22Rv1 (cell line): Measurements from ENCODE around the gene PPP1R37.

Experiments used
- ZFX ChIP-seq: fragments of 450-650 bp; IDR thresholded peaks from 2 replicates; pipeline ENCODE4 v1.6.1; 2017; ENCODE audit warnings: antibody characterized with exemption, borderline replicate concordance
- TF ChIP-seq, protein P1 (sequence below): fragments of 450-650 bp; IDR thresholded peaks from 2 replicates; pipeline ENCODE4 v1.5.1; 2017; ENCODE audit warnings: mild to moderate bottlenecking

DNA sequence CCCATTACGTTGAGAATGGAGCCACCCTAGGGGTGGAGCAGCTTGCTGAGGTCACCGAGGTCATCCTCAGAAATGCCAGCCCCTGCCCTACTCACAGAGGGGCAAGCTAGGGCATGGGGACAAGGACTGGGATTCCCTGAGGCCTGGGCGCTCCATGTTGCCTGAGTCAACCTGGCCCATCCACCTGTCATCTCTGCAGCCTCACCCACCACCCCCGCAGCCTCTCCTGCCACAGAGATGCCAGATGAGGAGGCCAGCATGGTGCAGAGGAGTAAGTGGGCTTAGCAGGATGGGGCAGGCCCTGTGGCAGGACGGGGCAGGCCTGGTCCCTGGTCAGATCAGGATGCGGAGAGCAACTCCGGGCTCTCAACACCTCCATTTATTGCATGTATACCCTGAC lies 58.3 kb downstream of the PPP1R37 start:
- TF ChIP-seq, protein P1, sequence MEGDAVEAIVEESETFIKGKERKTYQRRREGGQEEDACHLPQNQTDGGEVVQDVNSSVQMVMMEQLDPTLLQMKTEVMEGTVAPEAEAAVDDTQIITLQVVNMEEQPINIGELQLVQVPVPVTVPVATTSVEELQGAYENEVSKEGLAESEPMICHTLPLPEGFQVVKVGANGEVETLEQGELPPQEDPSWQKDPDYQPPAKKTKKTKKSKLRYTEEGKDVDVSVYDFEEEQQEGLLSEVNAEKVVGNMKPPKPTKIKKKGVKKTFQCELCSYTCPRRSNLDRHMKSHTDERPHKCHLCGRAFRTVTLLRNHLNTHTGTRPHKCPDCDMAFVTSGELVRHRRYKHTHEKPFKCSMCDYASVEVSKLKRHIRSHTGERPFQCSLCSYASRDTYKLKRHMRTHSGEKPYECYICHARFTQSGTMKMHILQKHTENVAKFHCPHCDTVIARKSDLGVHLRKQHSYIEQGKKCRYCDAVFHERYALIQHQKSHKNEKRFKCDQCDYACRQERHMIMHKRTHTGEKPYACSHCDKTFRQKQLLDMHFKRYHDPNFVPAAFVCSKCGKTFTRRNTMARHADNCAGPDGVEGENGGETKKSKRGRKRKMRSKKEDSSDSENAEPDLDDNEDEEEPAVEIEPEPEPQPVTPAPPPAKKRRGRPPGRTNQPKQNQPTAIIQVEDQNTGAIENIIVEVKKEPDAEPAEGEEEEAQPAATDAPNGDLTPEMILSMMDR, result no peak
- no peak for TF ChIP-seq ZFX
